HepG2 (cell line): ENCODE results near the gene ABTB2. TPM values are rescaled to one million over a fixed set of nuclear protein-coding genes. Genes with fewer than 3 reads are reported as not detected.

Experiments used
- ATAC-seq: fragments of 200-7000 bp; cut with Tn5 transposase; 3 replicates; pipeline ENCODE4 v1.9.1; 2020; ENCODE audit warnings: mild to moderate bottlenecking, moderate library complexity
- BruUV-seq: library from RNA; stranded (reverse); fragments of 400-500 nt; replicated peaks from 2 replicates; lab custom pipeline; 2021; lab: Mats Ljungman, UMichigan
- CTCF ChIA-PET: fragments of 300-600 bp; formaldehyde crosslinking; extraction: SDS; loops from one replicate; lab custom pipeline; 2021; ENCODE audit warnings: low total read pairs, inconsistent platforms, low intra/inter-chr PET ratio; lab: Yijun Ruan, JAX
- POLR2A ChIA-PET: fragments of 350-600 bp; sonication (Branson Sonifier 250); formaldehyde crosslinking; loops from one replicate; lab custom pipeline; 2020; ENCODE audit warnings: antibody characterized with exemption, inconsistent platforms; lab: Yijun Ruan, JAX
- DNase-seq: peaks from one replicate; pipeline ENCODE4 v3.0.0-alpha.2; 2015; ENCODE audit warnings: low spot score
- FAIRE-seq: peaks from 3 replicates; lab custom pipeline; 2011; peaks lifted over from hg19 to GRCh38; lab: Jason Lieb, UNC
- H2AFZ ChIP-seq: one replicate; pipeline ENCODE4 v1.6.1; 2011; ENCODE audit warnings: low read length, inconsistent platforms
- H3K27ac ChIP-seq: fragments of 300-600 bp; 3 replicates; pipeline ENCODE4 v1.8.0; 2011; ENCODE audit warnings: mixed run types, mild to moderate bottlenecking, mixed read lengths, low read length, inconsistent platforms; ENCODE audit not compliant: insufficient read depth; ENCODE audit errors: extremely low read length
- H3K27me3 ChIP-seq, 2 experiments: fragments of 200-600 bp in 1 of 2; 2 replicates in 1 of 2; 3 replicates in 1 of 2; pipeline versions ENCODE4 v1.6.0 to v1.8.0; 2011; ENCODE audit warnings: low read length in 2 of 2, mild to moderate bottlenecking in 2 of 2, moderate library complexity in 2 of 2, inconsistent platforms in 1 of 2; ENCODE audit not compliant: insufficient read depth in 2 of 2, control insufficient read depth in 1 of 2
- H3K36me3 ChIP-seq, 2 experiments: fragments of 200-600 bp in 1 of 2; replicated peaks in 1 of 2; 2 replicates in 1 of 2; 3 replicates in 1 of 2; pipeline versions ENCODE4 v1.5.1 to v1.8.0; 2011; ENCODE audit warnings: low read length in 2 of 2, inconsistent platforms in 1 of 2; ENCODE audit not compliant: insufficient read depth in 2 of 2, control insufficient read depth in 1 of 2
- H3K4me1 ChIP-seq: 2 replicates; pipeline ENCODE4 v1.5.1; 2012; ENCODE audit warnings: low read length, inconsistent platforms; ENCODE audit not compliant: insufficient read depth
- H3K4me2 ChIP-seq: 2 replicates; pipeline ENCODE4 v1.6.0; 2011; ENCODE audit warnings: low read depth, low read length, inconsistent platforms
- H3K4me3 ChIP-seq, 3 experiments: fragments of 200-600 bp in 1 of 3; sonication (generic), shearing (Covaris generic) in 1 of 3; replicated peaks in 1 of 3; 2 replicates each; pipeline ENCODE4 v1.5.1; 2011 to 2016; ENCODE audit warnings: low read length in 3 of 3, inconsistent platforms in 2 of 3, low read depth in 2 of 3, mild to moderate bottlenecking in 2 of 3, control low read depth in 1 of 3, mixed read lengths in 1 of 3; ENCODE audit not compliant: insufficient read depth in 1 of 3
- H3K79me2 ChIP-seq: one replicate; pipeline ENCODE4 v1.6.1; 2011; ENCODE audit warnings: low read length, inconsistent platforms; ENCODE audit not compliant: insufficient read depth
- H3K9ac ChIP-seq: 2 replicates; pipeline ENCODE4 v1.6.0; 2011; ENCODE audit warnings: mild to moderate bottlenecking, low read depth, low read length, inconsistent platforms; ENCODE audit not compliant: insufficient read depth
- H3K9me3 ChIP-seq: 2 replicates; pipeline ENCODE4 v1.5.1; 2012; ENCODE audit warnings: mild to moderate bottlenecking, low read length
- H4K20me1 ChIP-seq: 2 replicates; pipeline ENCODE4 v1.6.0; 2011; ENCODE audit warnings: inconsistent platforms, mild to moderate bottlenecking, low read length, moderate library complexity; ENCODE audit not compliant: insufficient read depth
- AKNA ChIP-seq: sonication (generic); formaldehyde crosslinking; IDR thresholded peaks from 2 replicates; pipeline ENCODE4 v1.4.0; 2020; ENCODE audit warnings: missing genetic modification reagents, borderline replicate concordance
- HINFP ChIP-seq: sonication (generic); formaldehyde crosslinking; IDR thresholded peaks from 2 replicates; pipeline ENCODE4 v1.4.0; 2020; ENCODE audit warnings: low read depth, mild to moderate bottlenecking, missing genetic modification reagents
- JUN ChIP-seq: sonication (generic); formaldehyde crosslinking; IDR thresholded peaks from 2 replicates; pipeline ENCODE4 v1.4.0; 2020; ENCODE audit warnings: mild to moderate bottlenecking, missing genetic modification reagents
- RBM22 ChIP-seq: fragments of 200-400 bp; formaldehyde crosslinking; optimal IDR thresholded peaks from 2 replicates; pipeline ENCODE3; 2017; ENCODE audit warnings: mild to moderate bottlenecking, low read length, moderate library complexity
- ZBTB33 ChIP-seq: sonication (generic); formaldehyde crosslinking; IDR thresholded peaks from 2 replicates; pipeline ENCODE4 v1.4.0; 2020; ENCODE audit warnings: missing genetic modification reagents
- WGBS: methylation state at CpG from one replicate; pipeline ENCODE4 v1.1.6; 2017; ENCODE audit warnings: low lambda C conversion rate; 5-methylcytosine and 5-hydroxymethylcytosine counted together
- in situ Hi-C: cut with HindIII; loops from 2 replicates; pipeline ENCODE4 v1.10.0; 2017; ENCODE audit warnings: low pct_unique_long_range_greater_than_20kb; ENCODE audit not compliant: extremely low pct_ligation_motif_present
- intact Hi-C: fragments of 100-400 bp; cut with micrococcal nuclease; formaldehyde crosslinking; loops from one replicate; pipeline ENCODE4 v1.10.0; 2022; ENCODE audit not compliant: unreplicated experiment
- polyA plus RNA-seq, 8 experiments: library from polyadenylated mRNA; depleted of rRNA in 3 of 8; stranded (reverse) in 7 of 8; unstranded in 1 of 8; fragments of >200 nt; fragmentation: Illumina TruSeq in 4 of 8; extraction: Trizol in 4 of 8; gene quantifications; 2 replicates each; pipeline versions ENCODE4 v1.2.1 to v1.2.3, GENCODE V29; 2011 to 2016; ENCODE audit warnings: low read depth in 4 of 8, missing spikeins in 1 of 8, mixed read lengths in 1 of 8; ENCODE audit not compliant: insufficient read depth in 1 of 8
- total RNA-seq, 5 experiments: library from RNA; depleted of rRNA; stranded (reverse); fragments of >200 nt; fragmentation: Illumina TruSeq; extraction: Trizol; gene quantifications; 2 replicates each; pipeline ENCODE4 v1.2.3, GENCODE V29; 2016; ENCODE audit warnings: low read depth in 1 of 5

The ABTB2 gene
- total and polyA plus RNA-seq, 2 of the 13 experiments (the other 11 are each of a cell fraction or from before 2014, with no cell fraction given) = 5.1 to 15.4 TPM

DNA sequence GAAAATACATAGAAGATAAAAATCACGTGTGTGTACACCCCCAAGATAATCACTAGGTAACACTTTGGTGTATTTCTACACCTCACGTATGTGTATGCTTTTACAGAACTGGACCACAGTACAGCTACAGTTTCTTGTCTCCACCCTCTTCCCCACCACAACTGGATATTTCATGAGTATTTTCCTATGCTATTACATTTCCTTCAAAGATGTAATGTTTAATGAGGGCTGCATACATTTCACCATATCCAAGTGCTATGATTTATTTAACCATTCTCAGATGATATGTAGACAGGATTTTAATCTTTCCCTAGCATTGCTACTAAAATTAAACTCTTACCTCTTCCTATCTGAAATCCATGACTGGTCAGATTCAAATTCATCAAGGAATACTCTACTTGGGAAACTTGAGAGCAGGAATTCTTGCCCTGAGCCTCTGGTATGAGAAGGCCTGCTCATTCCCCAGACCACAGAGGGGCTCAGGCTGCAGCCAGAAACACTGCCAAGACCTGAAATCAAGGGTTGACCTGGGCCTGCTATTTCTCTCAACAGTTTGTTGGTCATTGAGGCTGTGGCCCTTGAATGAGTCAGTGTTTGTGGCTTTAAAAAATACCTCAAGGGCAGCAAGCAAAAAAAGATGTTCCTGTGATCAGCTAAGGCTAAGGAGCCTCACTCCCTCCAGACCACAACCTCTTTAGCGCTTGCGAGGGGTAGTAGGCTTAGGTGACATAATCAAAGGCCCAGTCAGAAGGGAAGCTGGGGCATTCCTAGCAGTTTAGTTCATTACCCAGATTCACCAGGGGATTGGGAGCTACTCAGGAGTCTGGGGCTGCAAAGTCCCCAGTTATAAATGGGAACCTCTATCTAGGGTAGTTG is 55.5 kb downstream of the ABTB2 start:
- no peak for ATAC-seq
- H3K9ac ChIP-seq = no peak overlapping the region
- POLR2A ChIA-PET = no interaction called here
- no peak for FAIRE-seq
- no peak overlapping the region for H3K4me2 ChIP-seq
- no TSS peak for BruUV-seq
- no peak overlapping the region for H3K4me3 ChIP-seq
- 98% methylated on average over 4 of the region's 4 CpGs for WGBS
- CTCF ChIA-PET = no interaction called here
- no peak overlapping the region for H3K27ac ChIP-seq
- no peaks in the 10 kb centered on the region for H3K9me3 ChIP-seq
- peaks cover 22% of the 10 kb centered on the region for H3K79me2 ChIP-seq
- TF ChIP-seq ZBTB33 (CRISPR knock-in tag) (peak; percentile 56), JUN (CRISPR knock-in tag) (no peak), RBM22 (peak; percentile 36), HINFP (CRISPR knock-in tag) (no peak), AKNA (CRISPR knock-in tag) (no peak)
- TF ChIP-seq, all 625 proteins: peak for 2
- intact Hi-C loops (no loop called here), in situ Hi-C loops (no loop called here)
- no peaks in the 10 kb centered on the region for H3K27me3 ChIP-seq
- peaks cover 4% of the 10 kb centered on the region for H4K20me1 ChIP-seq
- H3K4me1 ChIP-seq = 0 out of 2 replicates have a peak, but pooled peaks cover 8% of the 10 kb centered on the region
- peaks cover 0 to 1% of the 10 kb centered on the region in 2 experiments; a peak in 2 of 5 replicates for H3K36me3 ChIP-seq
- no peak overlapping the region for H2AFZ ChIP-seq
- no peak for DNase-seq
